ENCODE data around the gene TASP1. TPM values are rescaled to one million over a fixed set of nuclear protein-coding genes. Genes with fewer than 3 reads are reported as not detected.

Gene TASP1
- total and polyA plus RNA-seq, 4 experiments from 2014 or later, result 15.1 to 18.2 (median 16.1) TPM

GRCh38 chr20:13580707-13581106, 58.0 kb downstream of the TASP1 start:
- Mint-ChIP-seq H3K27ac (no peak overlapping the region), H3K27me3 (no peaks in the 10 kb centered on the region), H3K9me3 (peaks cover 0 to 13% (median 4%) of the 10 kb centered on the region in 8 donors), H3K4me3 (no peak overlapping the region), H3K4me1 (no peaks in the 10 kb centered on the region), H3K36me3 (peaks cover 55 to 73% of the 10 kb centered on the region in 2 donors)
- H3K27me3 ChIP-seq (ENCODE audit: insufficient read depth, low read length), result no peaks in the 10 kb centered on the region
- H3K9me3 ChIP-seq (ENCODE audit: control insufficient read depth in 1 of 2, low read length in 2 of 2), result no peaks in the 10 kb centered on the region
- intact Hi-C loops (cut with micrococcal nuclease), result no loop called here
- no peak overlapping the region for H3K27ac ChIP-seq (ENCODE audit: low read depth, low read length)
- H3K36me3 ChIP-seq (ENCODE audit: insufficient read depth, low read length), result no peaks in the 10 kb centered on the region
- no peaks in the 10 kb centered on the region for H3K4me1 ChIP-seq (ENCODE audit: insufficient read depth, low read length)
- H3K4me3 ChIP-seq (ENCODE audit: low read length in 2 of 2), result no peak overlapping the region
- ChIA-PET POLR2A (ENCODE audit: partially characterized antibody) (interaction anchor here (0.6 kb wide), 1 partner anchor 12 kb away, joined by 3 read pairs; no protein-coding TSS in a partner anchor), CTCF (ENCODE audit: partially characterized antibody) (no interaction called here)
- DNase-seq, result no peak

GRCh38 chr20:13574071-13574470, 64.7 kb downstream of the TASP1 start:
- H3K27ac ChIP-seq (ENCODE audit: low read depth, low read length), result no peak overlapping the region
- H3K27me3 Mint-ChIP-seq, result no peaks in the 10 kb centered on the region
- peaks cover 48 to 61% of the 10 kb centered on the region in 2 donors for H3K36me3 Mint-ChIP-seq
- peaks cover 0 to 9% (median 1%) of the 10 kb centered on the region in 8 donors for H3K9me3 Mint-ChIP-seq
- H3K9me3 ChIP-seq (ENCODE audit: control insufficient read depth in 1 of 2, low read length in 2 of 2), result no peaks in the 10 kb centered on the region
- ChIA-PET POLR2A (ENCODE audit: partially characterized antibody) (no interaction called here), CTCF (ENCODE audit: partially characterized antibody) (interaction anchor here (0.6 to 1.5 kb wide), 3 partner anchors 12 to 28 kb away, joined by 3 to 6 read pairs (median 5); no protein-coding TSS in a partner anchor)
- no peaks in the 10 kb centered on the region for H3K36me3 ChIP-seq (ENCODE audit: insufficient read depth, low read length)
- no peak overlapping the region for H3K4me3 ChIP-seq (ENCODE audit: low read length in 2 of 2)
- intact Hi-C loops (cut with micrococcal nuclease), result no loop called here
- no peaks in the 10 kb centered on the region for H3K27me3 ChIP-seq (ENCODE audit: insufficient read depth, low read length)
- no peak overlapping the region for H3K27ac Mint-ChIP-seq
- H3K4me1 ChIP-seq (ENCODE audit: insufficient read depth, low read length), result no peaks in the 10 kb centered on the region
- DNase-seq, result no peak
- no peak overlapping the region for H3K4me3 Mint-ChIP-seq
- no peaks in the 10 kb centered on the region for H3K4me1 Mint-ChIP-seq

- Mint-ChIP-seq H3K27ac (peak overlapping the region in 2 of 7 donors; percentile 17 to 24), H3K4me3 (no peak overlapping the region), H3K27me3 (no peaks in the 10 kb centered on the region), H3K9me3 (peaks cover 0 to 9% (median 3%) of the 10 kb centered on the region in 8 donors), H3K36me3 (peaks cover 44 to 57% of the 10 kb centered on the region in 2 donors), H3K4me1 (no peaks in the 10 kb centered on the region)
- no peak overlapping the region for H3K27ac ChIP-seq (ENCODE audit: low read depth, low read length)
- H3K27me3 ChIP-seq (ENCODE audit: insufficient read depth, low read length), result no peaks in the 10 kb centered on the region
- POLR2A ChIA-PET (ENCODE audit: partially characterized antibody), result no interaction called here
- no peak overlapping the region for H3K4me3 ChIP-seq (ENCODE audit: low read length in 2 of 2)
- H3K36me3 ChIP-seq (ENCODE audit: insufficient read depth, low read length), result no peaks in the 10 kb centered on the region
- H3K4me1 ChIP-seq (ENCODE audit: insufficient read depth, low read length), result no peaks in the 10 kb centered on the region
- CTCF ChIA-PET (ENCODE audit: partially characterized antibody), result interaction anchor here (1.5 kb wide), 1 partner anchor 25 kb away, joined by 5 read pairs; no protein-coding TSS in a partner anchor
- intact Hi-C loops (cut with micrococcal nuclease), result no loop called here
- no peaks in the 10 kb centered on the region for H3K9me3 ChIP-seq (ENCODE audit: control insufficient read depth in 1 of 2, low read length in 2 of 2)
- no peak for DNase-seq
Observed at GRCh38 chr20:13571662-13572061, 67.1 kb downstream of the TASP1 start.

GRCh38 chr20:13567663-13568062, 71.1 kb downstream of the TASP1 start:
- Histone ChIP-seq H3K27me3 (ENCODE audit: insufficient read depth, low read length) (no peaks in the 10 kb centered on the region), H3K9me3 (ENCODE audit: control insufficient read depth in 1 of 2, low read length in 2 of 2) (no peaks in the 10 kb centered on the region), H3K27ac (ENCODE audit: low read depth, low read length) (no peak overlapping the region), H3K4me1 (ENCODE audit: insufficient read depth, low read length) (no peaks in the 10 kb centered on the region), H3K36me3 (ENCODE audit: insufficient read depth, low read length) (no peaks in the 10 kb centered on the region), H3K4me3 (ENCODE audit: low read length in 2 of 2) (no peak overlapping the region)
- peaks cover 0 to 4% (median 3%) of the 10 kb centered on the region in 8 donors for H3K9me3 Mint-ChIP-seq
- POLR2A ChIA-PET (ENCODE audit: partially characterized antibody), result no interaction called here
- no peak overlapping the region for H3K4me3 Mint-ChIP-seq
- peaks cover 0 to 3% (median under 1%) of the 10 kb centered on the region in 4 donors for H3K4me1 Mint-ChIP-seq
- peaks cover 32 to 61% of the 10 kb centered on the region in 2 donors for H3K36me3 Mint-ChIP-seq
- intact Hi-C loops (cut with micrococcal nuclease), result no loop called here
- H3K27ac Mint-ChIP-seq, result no peak overlapping the region
- CTCF ChIA-PET (ENCODE audit: partially characterized antibody), result interaction anchor here (3.2 kb wide), 1 partner anchor 21 kb away, joined by 13 read pairs; no protein-coding TSS in a partner anchor
- H3K27me3 Mint-ChIP-seq, result no peaks in the 10 kb centered on the region
- DNase-seq, result no peak

- Histone ChIP-seq H3K36me3 (ENCODE audit: insufficient read depth, low read length) (no peaks in the 10 kb centered on the region), H3K9me3 (ENCODE audit: control insufficient read depth in 1 of 2, low read length in 2 of 2) (no peaks in the 10 kb centered on the region), H3K27me3 (ENCODE audit: insufficient read depth, low read length) (no peaks in the 10 kb centered on the region), H3K27ac (ENCODE audit: low read depth, low read length) (no peak overlapping the region), H3K4me1 (ENCODE audit: insufficient read depth, low read length) (no peaks in the 10 kb centered on the region), H3K4me3 (ENCODE audit: low read length in 2 of 2) (no peak overlapping the region)
- H3K4me1 Mint-ChIP-seq, result peaks cover 0 to 5% (median 1%) of the 10 kb centered on the region in 4 donors
- H3K27ac Mint-ChIP-seq, result no peak overlapping the region
- DNase-seq, result no peak
- POLR2A ChIA-PET (ENCODE audit: partially characterized antibody), result no interaction called here
- CTCF ChIA-PET (ENCODE audit: partially characterized antibody), result no interaction called here
- no peak overlapping the region for H3K4me3 Mint-ChIP-seq
- H3K36me3 Mint-ChIP-seq, result peaks cover 50 to 76% of the 10 kb centered on the region in 2 donors
- peaks cover 0 to 9% (median 4%) of the 10 kb centered on the region in 8 donors for H3K9me3 Mint-ChIP-seq
- intact Hi-C loops (cut with micrococcal nuclease), result no loop called here
- H3K27me3 Mint-ChIP-seq, result no peaks in the 10 kb centered on the region
Observed at GRCh38 chr20:13563854-13564253, 74.9 kb downstream of the TASP1 start.

- Mint-ChIP-seq H3K27me3 (no peaks in the 10 kb centered on the region), H3K9me3 (no peaks in the 10 kb centered on the region), H3K4me1 (peaks cover 0 to 4% (median 2%) of the 10 kb centered on the region in 4 donors), H3K36me3 (peaks cover 27 to 35% of the 10 kb centered on the region in 2 donors), H3K27ac (no peak overlapping the region), H3K4me3 (no peak overlapping the region)
- no peaks in the 10 kb centered on the region for H3K4me1 ChIP-seq (ENCODE audit: insufficient read depth, low read length)
- ChIA-PET CTCF (ENCODE audit: partially characterized antibody) (interaction anchor here (5.1 kb wide), 1 partner anchor 8 kb away, joined by 53 read pairs; no protein-coding TSS in a partner anchor), POLR2A (ENCODE audit: partially characterized antibody) (no interaction called here)
- intact Hi-C loops (cut with micrococcal nuclease), result no loop called here
- H3K9me3 ChIP-seq (ENCODE audit: control insufficient read depth in 1 of 2, low read length in 2 of 2), result no peaks in the 10 kb centered on the region
- no peak for DNase-seq
- H3K27me3 ChIP-seq (ENCODE audit: insufficient read depth, low read length), result no peaks in the 10 kb centered on the region
- no peaks in the 10 kb centered on the region for H3K36me3 ChIP-seq (ENCODE audit: insufficient read depth, low read length)
- no peak overlapping the region for H3K4me3 ChIP-seq (ENCODE audit: low read length in 2 of 2)
- H3K27ac ChIP-seq (ENCODE audit: low read depth, low read length), result no peak overlapping the region
Observed at GRCh38 chr20:13554706-13555105, 84.0 kb downstream of the TASP1 start.

- no peaks in the 10 kb centered on the region for H3K9me3 ChIP-seq (ENCODE audit: control insufficient read depth in 1 of 2, low read length in 2 of 2)
- Mint-ChIP-seq H3K36me3 (peaks cover 25 to 29% of the 10 kb centered on the region in 2 donors), H3K9me3 (no peaks in the 10 kb centered on the region), H3K4me3 (no peak overlapping the region), H3K4me1 (peaks cover 0 to 4% (median 2%) of the 10 kb centered on the region in 4 donors), H3K27me3 (no peaks in the 10 kb centered on the region), H3K27ac (no peak overlapping the region)
- no peak overlapping the region for H3K27ac ChIP-seq (ENCODE audit: low read depth, low read length)
- ChIA-PET POLR2A (ENCODE audit: partially characterized antibody) (no interaction called here), CTCF (ENCODE audit: partially characterized antibody) (no interaction called here)
- no peak overlapping the region for H3K4me3 ChIP-seq (ENCODE audit: low read length in 2 of 2)
- H3K36me3 ChIP-seq (ENCODE audit: insufficient read depth, low read length), result no peaks in the 10 kb centered on the region
- intact Hi-C loops (cut with micrococcal nuclease), result no loop called here
- H3K4me1 ChIP-seq (ENCODE audit: insufficient read depth, low read length), result no peaks in the 10 kb centered on the region
- no peaks in the 10 kb centered on the region for H3K27me3 ChIP-seq (ENCODE audit: insufficient read depth, low read length)
- DNase-seq, result no peak
Observed at GRCh38 chr20:13554076-13554475, 84.7 kb downstream of the TASP1 start.

Data from CD4-positive, alpha-beta memory T cell (primary cell).